Chondrocyte (in vitro differentiated cells): ENCODE measurements around the gene RIC3. TPM values are rescaled to one million over a fixed set of nuclear protein-coding genes. Genes with fewer than 3 reads are reported as not detected.

Experiments
- DNase-seq: peaks from one replicate; pipeline ENCODE4 v3.0.0; 2021; ENCODE audit warnings: mixed read lengths, low spot score
- H3K27ac Mint-ChIP-seq: one replicate; pipeline ENCODE4 v1.8.0; 2021; ENCODE audit warnings: mild to moderate bottlenecking, moderate library complexity, mixed read lengths; ENCODE audit not compliant: unreplicated experiment
- H3K27me3 Mint-ChIP-seq: 2 replicates; pipeline ENCODE4 v1.8.0; 2021; ENCODE audit warnings: low read depth, mixed read lengths
- H3K36me3 Mint-ChIP-seq: 2 replicates; pipeline ENCODE4 v1.8.0; 2021; ENCODE audit warnings: low read depth, mixed read lengths
- H3K4me1 Mint-ChIP-seq: 2 replicates; pipeline ENCODE4 v1.8.0; 2021; ENCODE audit warnings: low read depth, mild to moderate bottlenecking, mixed read lengths
- H3K4me3 Mint-ChIP-seq: one replicate; pipeline ENCODE4 v1.8.0; 2021; ENCODE audit warnings: mild to moderate bottlenecking, moderate library complexity, mixed read lengths; ENCODE audit not compliant: unreplicated experiment
- H3K9me3 Mint-ChIP-seq: 2 replicates; pipeline ENCODE4 v1.8.0; 2021; ENCODE audit warnings: low read depth, mixed read lengths
- total RNA-seq: library from RNA; stranded (reverse); gene quantifications from 3 replicates; pipeline ENCODE4 v1.2.1, GENCODE V29; 2021
- TF ChIP-seq, protein P1 (sequence below): fragments of 200-600 bp; sonication (generic); IDR thresholded peaks from 2 replicates; pipeline ENCODE4 v1.5.0; 2021; ENCODE audit warnings: antibody characterized with exemption, mild to moderate bottlenecking, moderate library complexity

RIC3 gene
- total RNA-seq, 1 donor from 2014 or later, result 0.12 TPM

DNA sequence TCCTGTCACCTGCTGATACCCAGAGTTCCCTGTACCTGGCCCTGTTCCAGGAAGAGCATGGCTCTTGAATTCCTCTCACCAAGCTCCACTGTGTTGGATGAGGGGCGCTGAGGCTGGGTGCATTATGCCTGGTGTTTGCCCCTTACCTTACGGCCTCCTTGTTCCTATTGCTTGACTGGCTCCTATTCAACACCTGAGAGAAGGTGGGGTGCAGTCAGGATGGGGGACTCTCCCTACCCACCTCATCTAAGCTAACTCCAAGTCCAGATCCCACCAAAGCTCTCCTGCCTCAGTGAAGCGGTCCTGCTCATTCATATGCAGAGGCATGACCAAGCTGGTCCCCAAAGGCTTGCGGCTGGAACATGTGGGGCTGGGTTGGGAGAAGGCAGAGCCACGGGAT lies 35.8 kb upstream of the RIC3 start:
- TF ChIP-seq, protein P1, sequence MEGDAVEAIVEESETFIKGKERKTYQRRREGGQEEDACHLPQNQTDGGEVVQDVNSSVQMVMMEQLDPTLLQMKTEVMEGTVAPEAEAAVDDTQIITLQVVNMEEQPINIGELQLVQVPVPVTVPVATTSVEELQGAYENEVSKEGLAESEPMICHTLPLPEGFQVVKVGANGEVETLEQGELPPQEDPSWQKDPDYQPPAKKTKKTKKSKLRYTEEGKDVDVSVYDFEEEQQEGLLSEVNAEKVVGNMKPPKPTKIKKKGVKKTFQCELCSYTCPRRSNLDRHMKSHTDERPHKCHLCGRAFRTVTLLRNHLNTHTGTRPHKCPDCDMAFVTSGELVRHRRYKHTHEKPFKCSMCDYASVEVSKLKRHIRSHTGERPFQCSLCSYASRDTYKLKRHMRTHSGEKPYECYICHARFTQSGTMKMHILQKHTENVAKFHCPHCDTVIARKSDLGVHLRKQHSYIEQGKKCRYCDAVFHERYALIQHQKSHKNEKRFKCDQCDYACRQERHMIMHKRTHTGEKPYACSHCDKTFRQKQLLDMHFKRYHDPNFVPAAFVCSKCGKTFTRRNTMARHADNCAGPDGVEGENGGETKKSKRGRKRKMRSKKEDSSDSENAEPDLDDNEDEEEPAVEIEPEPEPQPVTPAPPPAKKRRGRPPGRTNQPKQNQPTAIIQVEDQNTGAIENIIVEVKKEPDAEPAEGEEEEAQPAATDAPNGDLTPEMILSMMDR, result no peak
- no peak for DNase-seq
- Mint-ChIP-seq H3K4me3 (no peak overlapping the region), H3K27me3 (peaks cover 23% of the 10 kb centered on the region), H3K9me3 (no peaks in the 10 kb centered on the region), H3K4me1 (peaks cover 3% of the 10 kb centered on the region), H3K27ac (no peak overlapping the region), H3K36me3 (no peaks in the 10 kb centered on the region)

GRCh38 chr11:8204025-8204424 lies 35.2 kb upstream of the RIC3 start:
- H3K4me3 Mint-ChIP-seq, result no peak overlapping the region
- no peaks in the 10 kb centered on the region for H3K9me3 Mint-ChIP-seq
- DNase-seq, result no peak
- TF ChIP-seq, protein P1, result no peak
- H3K27me3 Mint-ChIP-seq, result peaks cover 27% of the 10 kb centered on the region
- H3K36me3 Mint-ChIP-seq, result no peaks in the 10 kb centered on the region
- no peak overlapping the region for H3K27ac Mint-ChIP-seq
- H3K4me1 Mint-ChIP-seq, result peaks cover 3% of the 10 kb centered on the region

GRCh38 chr11:8203414-8203715 lies 34.5 kb upstream of the RIC3 start:
- no peak for DNase-seq
- Mint-ChIP-seq H3K27ac (no peak overlapping the region), H3K27me3 (peaks cover 33% of the 10 kb centered on the region), H3K36me3 (no peaks in the 10 kb centered on the region), H3K4me1 (peaks cover 3% of the 10 kb centered on the region), H3K4me3 (no peak overlapping the region), H3K9me3 (no peaks in the 10 kb centered on the region)
- TF ChIP-seq, protein P1, result no peak

DNA sequence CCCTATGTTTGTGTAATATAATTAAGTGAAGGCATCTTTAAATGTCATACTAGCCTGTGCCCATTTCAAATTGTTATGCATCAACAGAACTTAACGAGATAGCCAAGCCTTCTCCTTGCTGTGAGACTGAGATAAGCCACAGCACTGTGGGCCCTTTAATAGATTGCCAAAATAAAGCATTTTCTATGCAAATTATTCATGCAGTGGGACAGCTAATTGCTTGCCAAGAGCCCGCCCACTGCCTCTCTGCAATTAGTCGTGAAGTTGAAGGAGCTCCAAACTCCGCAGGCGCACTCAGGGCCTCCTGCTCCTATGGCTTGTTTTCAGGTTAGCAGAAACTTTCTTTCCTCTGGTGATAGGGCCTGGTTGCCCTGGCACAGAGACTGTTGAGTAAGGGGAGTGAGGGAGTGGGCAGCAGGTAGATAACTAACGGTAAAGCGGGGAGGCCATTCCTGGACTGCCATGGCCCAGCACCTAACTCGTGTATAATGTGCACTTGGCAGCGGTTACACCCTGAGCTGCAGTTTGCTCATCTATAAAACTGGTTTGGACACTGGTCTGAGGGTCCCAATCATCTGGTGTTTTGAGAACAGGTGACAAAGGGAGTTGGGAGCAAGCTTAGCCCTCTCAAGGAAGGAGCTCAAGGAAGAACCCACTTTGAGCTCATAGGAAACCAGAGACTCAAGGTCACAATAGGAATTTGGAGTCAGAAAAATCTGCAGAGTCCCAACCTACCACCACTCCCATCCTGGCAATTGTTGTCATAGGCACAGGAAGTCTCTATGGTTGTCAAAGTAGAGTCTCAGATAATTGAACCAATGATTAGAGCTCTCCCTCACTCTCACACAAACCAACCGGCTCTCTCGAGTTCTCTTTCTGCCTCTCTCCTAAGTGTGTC lies 33.9 kb upstream of the RIC3 start:
- Mint-ChIP-seq H3K27ac (no peak overlapping the region), H3K9me3 (no peaks in the 10 kb centered on the region), H3K27me3 (peaks cover 36% of the 10 kb centered on the region), H3K36me3 (no peaks in the 10 kb centered on the region), H3K4me1 (peaks cover 2% of the 10 kb centered on the region), H3K4me3 (no peak overlapping the region)
- TF ChIP-seq, protein P1, result no peak
- DNase-seq, result no peak

- no peak overlapping the region for H3K27ac Mint-ChIP-seq
- no peaks in the 10 kb centered on the region for H3K4me1 Mint-ChIP-seq
- TF ChIP-seq, protein P1, result no peak
- DNase-seq, result no peak
- H3K4me3 Mint-ChIP-seq, result no peak overlapping the region
- peaks cover 43% of the 10 kb centered on the region for H3K27me3 Mint-ChIP-seq
- no peaks in the 10 kb centered on the region for H3K36me3 Mint-ChIP-seq
- no peaks in the 10 kb centered on the region for H3K9me3 Mint-ChIP-seq
These were observed 33.0 kb upstream of the RIC3 start for GRCh38 chr11:8201644-8202365.
